Brain microvascular endothelial cell (primary cell): ENCODE measurements around the gene RNF34.

Experiments
- DNase-seq: peaks from one replicate; pipeline ENCODE4 v3.0.0-alpha.2; 2020
- H3K27ac ChIP-seq: fragments of 250-450 bp; sonication (Bioruptor Pico); 2 replicates; pipeline ENCODE4 v1.5.1; 2020; ENCODE audit warnings: mild to moderate bottlenecking, moderate library complexity
- H3K27me3 ChIP-seq: fragments of 250-450 bp; sonication (Bioruptor Pico); replicated peaks from 2 replicates; pipeline ENCODE4 v1.5.1; 2020; ENCODE audit warnings: mild to moderate bottlenecking
- H3K36me3 ChIP-seq: fragments of 250-450 bp; sonication (Bioruptor Pico); replicated peaks from 2 replicates; pipeline ENCODE4 v1.5.1; 2020; ENCODE audit warnings: mild to moderate bottlenecking
- H3K4me3 ChIP-seq: 2 replicates; pipeline ENCODE4 v1.5.1; 2011; ENCODE audit warnings: low read depth, mild to moderate bottlenecking, control low read depth, low read length, moderate library complexity
- in situ Hi-C: cut with HindIII; loops from 2 replicates; pipeline ENCODE4 v1.10.0; 2017; ENCODE audit warnings: low sequenced_read_pairs, low pct_ligation_motif_present
- TF ChIP-seq, protein P1 (sequence below): IDR thresholded peaks from 2 replicates; pipeline ENCODE4 v1.5.1; 2011; ENCODE audit warnings: low read depth, mild to moderate bottlenecking, moderate library complexity, low read length, control low read depth, inconsistent platforms; ENCODE audit errors: missing control alignments

The RNF34 gene

DNA sequence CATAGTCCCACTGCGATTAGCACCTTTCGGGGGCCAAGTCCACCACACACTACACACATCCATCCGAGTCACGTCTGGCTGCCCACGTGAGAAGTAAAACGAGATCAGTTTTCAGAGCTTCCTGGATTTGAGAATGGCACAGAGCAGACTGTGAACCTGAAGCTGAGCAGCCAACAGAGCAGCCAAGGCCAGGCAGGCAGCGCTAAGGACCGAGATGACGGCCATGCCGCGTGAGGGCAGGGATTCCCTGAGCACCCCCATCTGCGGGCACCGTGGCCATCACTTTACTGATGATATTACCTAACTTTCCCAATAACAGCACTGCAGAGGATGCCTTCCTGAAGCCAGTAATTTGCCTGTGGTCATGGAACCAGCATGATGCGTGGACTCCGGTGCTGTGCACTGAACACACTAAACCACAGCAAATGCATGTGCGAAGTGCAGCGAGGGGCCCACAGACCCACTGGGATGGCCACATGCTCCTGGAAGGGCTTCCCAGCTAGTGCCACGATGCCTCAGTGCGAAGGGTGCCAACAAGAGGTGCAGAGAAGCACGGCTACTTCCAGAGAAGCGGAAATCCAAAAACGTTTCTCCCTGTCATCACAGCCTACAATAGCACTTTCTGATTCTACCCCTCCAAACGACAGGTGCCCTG, 56.0 kb downstream of the RNF34 start:
- no peak overlapping the region for H3K4me3 ChIP-seq
- TF ChIP-seq, protein P1, sequence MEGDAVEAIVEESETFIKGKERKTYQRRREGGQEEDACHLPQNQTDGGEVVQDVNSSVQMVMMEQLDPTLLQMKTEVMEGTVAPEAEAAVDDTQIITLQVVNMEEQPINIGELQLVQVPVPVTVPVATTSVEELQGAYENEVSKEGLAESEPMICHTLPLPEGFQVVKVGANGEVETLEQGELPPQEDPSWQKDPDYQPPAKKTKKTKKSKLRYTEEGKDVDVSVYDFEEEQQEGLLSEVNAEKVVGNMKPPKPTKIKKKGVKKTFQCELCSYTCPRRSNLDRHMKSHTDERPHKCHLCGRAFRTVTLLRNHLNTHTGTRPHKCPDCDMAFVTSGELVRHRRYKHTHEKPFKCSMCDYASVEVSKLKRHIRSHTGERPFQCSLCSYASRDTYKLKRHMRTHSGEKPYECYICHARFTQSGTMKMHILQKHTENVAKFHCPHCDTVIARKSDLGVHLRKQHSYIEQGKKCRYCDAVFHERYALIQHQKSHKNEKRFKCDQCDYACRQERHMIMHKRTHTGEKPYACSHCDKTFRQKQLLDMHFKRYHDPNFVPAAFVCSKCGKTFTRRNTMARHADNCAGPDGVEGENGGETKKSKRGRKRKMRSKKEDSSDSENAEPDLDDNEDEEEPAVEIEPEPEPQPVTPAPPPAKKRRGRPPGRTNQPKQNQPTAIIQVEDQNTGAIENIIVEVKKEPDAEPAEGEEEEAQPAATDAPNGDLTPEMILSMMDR: no peak
- H3K27ac ChIP-seq: no peak overlapping the region
- no peaks in the 10 kb centered on the region for H3K27me3 ChIP-seq
- in situ Hi-C loops: no loop called here
- peaks cover 3% of the 10 kb centered on the region for H3K36me3 ChIP-seq
- DNase-seq: no peak

DNA sequence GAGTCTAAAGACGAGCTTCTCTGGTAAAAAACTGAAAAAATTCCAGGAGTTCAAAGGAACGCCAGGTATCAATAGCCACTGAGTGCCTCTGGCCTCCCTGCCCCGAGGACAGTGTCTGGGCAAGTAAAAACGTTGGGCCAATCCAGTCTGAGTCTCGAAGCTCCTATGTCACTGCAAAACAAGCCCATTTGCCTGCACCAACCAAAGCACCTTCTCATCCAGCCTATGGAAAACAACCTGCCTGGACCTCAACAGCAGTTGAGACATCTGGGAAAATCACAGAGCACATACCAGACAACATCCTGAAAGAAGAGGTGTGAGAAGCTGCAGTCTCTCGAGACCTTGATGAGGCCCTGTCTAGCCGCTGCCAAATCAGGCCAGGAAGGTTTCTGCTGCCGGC, 56.6 kb downstream of the RNF34 start:
- Histone ChIP-seq H3K27me3 (no peaks in the 10 kb centered on the region), H3K4me3 (no peak overlapping the region), H3K27ac (no peak overlapping the region), H3K36me3 (peaks cover 1% of the 10 kb centered on the region)
- TF ChIP-seq, protein P1: no peak
- in situ Hi-C loops: no loop called here
- no peak for DNase-seq

DNA sequence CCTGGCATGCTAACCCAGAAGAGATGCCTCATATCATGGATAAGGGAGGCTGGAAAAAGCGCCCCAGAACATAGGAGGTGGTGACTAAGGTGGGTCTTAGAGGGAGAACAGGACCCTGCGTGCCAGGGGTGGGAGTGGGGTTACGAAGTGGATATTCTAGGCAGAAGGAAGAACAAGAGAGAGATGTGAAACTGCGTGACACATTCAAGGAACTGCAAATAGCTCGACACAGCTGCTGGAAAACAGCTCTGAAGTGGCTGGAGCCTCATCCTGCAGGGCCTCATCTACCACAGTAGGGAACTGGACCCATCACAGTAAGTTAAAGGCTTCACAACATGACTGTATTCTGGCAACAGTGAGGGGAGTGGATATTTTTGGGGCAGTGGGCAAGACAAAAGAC, 61.1 kb downstream of the RNF34 start:
- TF ChIP-seq, protein P1: no peak
- DNase-seq: no peak
- H3K27ac ChIP-seq: no peak overlapping the region
- in situ Hi-C loops: no loop called here
- H3K4me3 ChIP-seq: no peak overlapping the region
- no peaks in the 10 kb centered on the region for H3K36me3 ChIP-seq
- H3K27me3 ChIP-seq: no peaks in the 10 kb centered on the region

DNA sequence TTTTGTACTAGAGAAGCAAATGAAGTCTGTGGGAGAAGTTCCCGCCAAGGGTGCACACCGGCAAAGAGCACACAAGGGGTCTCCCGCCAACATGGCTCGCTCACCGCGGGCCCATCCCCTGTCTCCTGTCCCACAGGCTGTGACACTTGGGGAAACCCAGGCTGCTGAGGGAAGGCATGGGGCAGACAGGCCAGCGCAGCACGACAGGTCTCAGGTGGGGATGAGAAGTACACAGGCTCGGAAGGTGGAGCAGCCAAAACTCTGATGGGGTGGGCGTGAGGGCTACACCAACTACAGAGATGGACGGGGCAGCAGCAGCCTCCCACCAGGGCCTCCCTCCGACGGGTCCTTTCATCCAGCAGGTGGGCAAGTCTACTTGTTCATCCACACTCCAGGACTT, 64.4 kb downstream of the RNF34 start:
- Histone ChIP-seq H3K4me3 (no peak overlapping the region), H3K27ac (no peak overlapping the region), H3K36me3 (no peaks in the 10 kb centered on the region), H3K27me3 (no peaks in the 10 kb centered on the region)
- in situ Hi-C loops: no loop called here
- DNase-seq: no peak
- TF ChIP-seq, protein P1: no peak

DNA sequence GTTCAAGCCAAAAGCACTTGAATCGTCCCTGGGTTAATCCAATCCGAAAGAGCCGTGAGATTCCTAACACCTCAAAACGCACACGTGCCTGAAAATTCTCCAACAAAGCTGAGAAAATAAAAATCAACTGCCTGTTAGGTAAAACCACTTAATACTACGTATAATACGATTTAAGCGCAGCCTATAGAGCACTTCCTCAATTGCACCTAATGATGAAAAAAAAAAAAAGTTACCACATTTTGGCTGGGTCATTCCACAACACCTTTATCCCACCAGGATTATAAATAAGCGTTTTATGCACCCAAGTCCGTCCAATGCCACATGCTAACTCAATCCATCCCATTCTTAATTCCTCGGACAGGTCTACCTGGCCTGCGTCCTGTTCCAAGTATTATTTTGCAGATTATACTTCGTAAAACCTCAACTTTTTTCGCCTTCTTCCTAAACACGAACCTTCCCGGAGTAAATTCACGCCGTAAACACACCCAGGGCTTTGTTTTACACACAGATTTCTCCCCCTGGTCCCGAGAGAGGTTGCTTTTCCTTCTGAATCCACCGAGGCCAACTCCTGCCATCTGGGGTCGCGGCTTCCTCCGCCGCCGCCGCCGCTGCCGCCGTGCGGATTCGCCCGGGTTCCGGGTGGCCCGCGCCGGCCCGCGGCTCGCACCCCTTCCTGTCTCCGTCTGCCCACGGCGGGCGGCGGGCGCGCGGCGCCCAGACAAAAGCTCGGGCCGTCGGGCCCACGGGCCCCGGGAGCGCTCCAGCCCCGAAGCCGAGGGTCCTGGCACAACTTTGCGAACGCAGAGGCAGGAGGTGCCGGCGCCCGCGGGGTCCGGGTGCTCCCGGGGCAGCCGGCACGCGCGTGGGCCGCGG, 66.2 kb downstream of the RNF34 start:
- Histone ChIP-seq H3K27me3 (no peaks in the 10 kb centered on the region), H3K36me3 (no peaks in the 10 kb centered on the region), H3K27ac (peak overlapping the region; percentile 7), H3K4me3 (peak overlapping the region; percentile 58)
- in situ Hi-C loops: no loop called here
- TF ChIP-seq, protein P1: no peak
- no peak for DNase-seq
